Measurements from ENCODE around the gene LRRC73.

DNA sequence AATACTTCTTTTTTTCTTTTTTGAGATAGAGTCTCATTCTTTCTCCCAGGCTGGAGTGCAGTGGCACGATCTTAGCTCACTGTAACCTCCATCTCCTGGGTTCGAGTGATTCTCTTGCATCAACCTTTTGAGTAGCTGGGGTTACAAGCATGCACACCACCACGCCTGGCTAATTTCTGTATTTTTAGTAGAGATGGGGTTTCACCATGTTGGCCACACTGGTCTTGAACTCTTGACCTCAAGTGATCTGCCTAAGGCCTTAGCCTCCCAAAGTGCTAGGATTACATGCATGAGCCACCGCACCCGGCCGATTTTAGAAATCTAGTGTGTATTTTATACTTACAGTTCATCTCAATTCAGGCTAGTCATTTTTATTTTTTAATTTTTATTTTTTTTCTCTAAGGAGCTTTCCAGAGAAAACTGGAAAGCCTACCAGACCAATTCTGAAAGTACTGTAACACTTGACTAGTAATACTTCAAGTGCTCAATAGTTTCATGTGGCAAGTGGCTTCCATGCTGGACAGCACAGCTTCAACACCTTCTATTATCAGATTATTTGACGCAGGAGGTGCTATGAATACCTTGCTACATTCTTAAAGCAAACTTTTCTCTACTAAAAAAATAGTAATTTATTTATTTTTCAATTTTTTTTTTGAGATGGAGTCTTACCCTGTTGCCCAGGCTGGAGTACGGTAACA is 31.8 kb upstream of the LRRC73 start:
- no peak for TF ChIP-seq EZH2 (IDR thresholded peaks at IDR 0.05; ENCODE audit: borderline replicate concordance, low read depth, low read length, severe bottlenecking)
- TF ChIP-seq, protein P1, sequence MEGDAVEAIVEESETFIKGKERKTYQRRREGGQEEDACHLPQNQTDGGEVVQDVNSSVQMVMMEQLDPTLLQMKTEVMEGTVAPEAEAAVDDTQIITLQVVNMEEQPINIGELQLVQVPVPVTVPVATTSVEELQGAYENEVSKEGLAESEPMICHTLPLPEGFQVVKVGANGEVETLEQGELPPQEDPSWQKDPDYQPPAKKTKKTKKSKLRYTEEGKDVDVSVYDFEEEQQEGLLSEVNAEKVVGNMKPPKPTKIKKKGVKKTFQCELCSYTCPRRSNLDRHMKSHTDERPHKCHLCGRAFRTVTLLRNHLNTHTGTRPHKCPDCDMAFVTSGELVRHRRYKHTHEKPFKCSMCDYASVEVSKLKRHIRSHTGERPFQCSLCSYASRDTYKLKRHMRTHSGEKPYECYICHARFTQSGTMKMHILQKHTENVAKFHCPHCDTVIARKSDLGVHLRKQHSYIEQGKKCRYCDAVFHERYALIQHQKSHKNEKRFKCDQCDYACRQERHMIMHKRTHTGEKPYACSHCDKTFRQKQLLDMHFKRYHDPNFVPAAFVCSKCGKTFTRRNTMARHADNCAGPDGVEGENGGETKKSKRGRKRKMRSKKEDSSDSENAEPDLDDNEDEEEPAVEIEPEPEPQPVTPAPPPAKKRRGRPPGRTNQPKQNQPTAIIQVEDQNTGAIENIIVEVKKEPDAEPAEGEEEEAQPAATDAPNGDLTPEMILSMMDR (IDR thresholded peaks at IDR 0.05; ENCODE audit: borderline replicate concordance, extremely low read depth, low read length, poor library complexity, severe bottlenecking) = no peak
